ENCODE results near the gene SORCS1. TPM values are rescaled to one million over a fixed set of nuclear protein-coding genes. Genes with fewer than 3 reads are reported as not detected.

Gene SORCS1
- total RNA-seq, 1 experiment from 2014 or later = 0.11 TPM

DNA sequence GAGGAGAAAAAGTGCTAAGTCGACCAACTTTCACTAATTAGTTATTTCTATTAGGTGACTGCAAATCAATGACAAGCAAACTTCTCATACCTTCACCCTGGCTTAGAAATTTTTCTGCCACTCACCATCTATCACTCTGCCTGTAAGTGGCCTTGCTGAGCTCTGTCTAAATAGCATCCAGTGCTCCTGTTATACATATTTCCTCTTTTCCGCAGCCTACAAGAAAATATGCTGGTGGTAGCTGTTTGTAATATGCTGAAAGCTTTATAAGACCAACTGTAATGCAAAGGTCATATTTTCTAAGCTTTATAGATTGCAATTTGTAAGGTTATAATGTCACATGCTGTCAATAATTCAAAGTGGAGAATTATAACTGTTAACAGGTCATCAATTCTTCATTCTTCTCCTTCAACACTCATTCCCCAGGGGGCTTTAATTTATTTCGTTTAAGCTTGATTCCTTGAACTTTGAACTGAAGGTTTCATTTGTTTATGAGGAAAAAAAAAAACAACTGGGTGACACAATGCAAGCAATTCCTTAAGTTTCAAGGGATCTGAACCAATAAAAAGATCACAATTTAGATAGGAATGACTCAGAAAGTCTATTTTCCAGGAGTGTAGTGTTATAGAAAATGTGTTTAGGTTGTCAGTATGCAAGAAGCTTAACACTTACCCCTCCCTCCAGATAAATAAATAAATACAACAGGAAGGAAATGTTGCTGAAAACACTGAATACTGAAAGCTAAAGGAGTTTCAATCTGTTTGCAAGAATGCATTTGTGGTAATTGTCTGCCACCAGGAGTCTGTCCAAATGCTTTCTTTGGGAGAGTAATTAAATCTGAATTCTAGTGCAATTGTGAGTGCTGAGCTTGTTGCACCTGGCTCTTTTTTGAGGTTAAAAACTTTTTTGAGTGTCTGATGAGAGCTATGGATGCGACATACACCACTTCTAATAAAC, 183.7 kb downstream of the SORCS1 start:
- CTCF ChIA-PET = no interaction called here

DNA sequence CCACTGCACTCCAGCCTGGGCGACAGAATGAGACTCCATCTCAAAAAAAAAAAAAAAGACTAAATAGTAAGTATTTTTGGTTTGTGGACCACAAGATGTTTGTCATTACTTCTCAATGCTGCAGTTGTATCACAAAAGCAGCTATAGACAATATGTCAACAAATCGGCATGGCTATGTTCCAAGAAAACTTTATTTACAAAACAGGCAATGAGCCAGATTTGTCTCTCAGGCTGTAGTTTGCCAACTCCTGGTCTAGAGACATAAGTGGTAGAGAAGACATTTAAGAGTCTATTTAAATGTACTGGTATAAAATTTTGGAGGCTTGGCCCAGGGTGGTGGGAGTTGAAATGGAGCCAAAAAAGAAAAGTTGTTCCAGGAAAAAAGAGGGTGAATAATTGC, 185.8 kb downstream of the SORCS1 start:
- Histone ChIP-seq H3K27ac (ENCODE audit: low read length) (no peak overlapping the region), H3K36me3 (ENCODE audit: low read depth, low read length) (no peaks in the 10 kb centered on the region), H3K9me2 (replicated peaks; ENCODE audit: low read length) (no peaks in the 10 kb centered on the region), H3K9ac (ENCODE audit: low read length) (no peak overlapping the region), H3F3A (ENCODE audit: low read length, unreplicated experiment) (no peaks in the 10 kb centered on the region), H3K4me3 (ENCODE audit: low read length) (no peak overlapping the region), H3K27me3 (ENCODE audit: low read length) (peaks cover 27% of the 10 kb centered on the region), H3K79me2 (ENCODE audit: low read length) (no peaks in the 10 kb centered on the region), H2AFZ (ENCODE audit: low read length) (no peak overlapping the region), H4K20me1 (ENCODE audit: low read length) (no peaks in the 10 kb centered on the region), H3K4me2 (ENCODE audit: low read length) (no peak overlapping the region), H3K4me1 (ENCODE audit: insufficient read depth, low read length) (no peaks in the 10 kb centered on the region), H3K9me3 (ENCODE audit: low read length) (no peaks in the 10 kb centered on the region)
- peak; percentile 4 for DNase-seq
- no peak for TF ChIP-seq EZH2phosphoT487 (IDR thresholded peaks at IDR 0.05; ENCODE audit: borderline replicate concordance, low read length)
- no peak for TF ChIP-seq EZH2 (IDR thresholded peaks at IDR 0.05; ENCODE audit: low read length, unreplicated experiment)
- TF ChIP-seq, protein P1, sequence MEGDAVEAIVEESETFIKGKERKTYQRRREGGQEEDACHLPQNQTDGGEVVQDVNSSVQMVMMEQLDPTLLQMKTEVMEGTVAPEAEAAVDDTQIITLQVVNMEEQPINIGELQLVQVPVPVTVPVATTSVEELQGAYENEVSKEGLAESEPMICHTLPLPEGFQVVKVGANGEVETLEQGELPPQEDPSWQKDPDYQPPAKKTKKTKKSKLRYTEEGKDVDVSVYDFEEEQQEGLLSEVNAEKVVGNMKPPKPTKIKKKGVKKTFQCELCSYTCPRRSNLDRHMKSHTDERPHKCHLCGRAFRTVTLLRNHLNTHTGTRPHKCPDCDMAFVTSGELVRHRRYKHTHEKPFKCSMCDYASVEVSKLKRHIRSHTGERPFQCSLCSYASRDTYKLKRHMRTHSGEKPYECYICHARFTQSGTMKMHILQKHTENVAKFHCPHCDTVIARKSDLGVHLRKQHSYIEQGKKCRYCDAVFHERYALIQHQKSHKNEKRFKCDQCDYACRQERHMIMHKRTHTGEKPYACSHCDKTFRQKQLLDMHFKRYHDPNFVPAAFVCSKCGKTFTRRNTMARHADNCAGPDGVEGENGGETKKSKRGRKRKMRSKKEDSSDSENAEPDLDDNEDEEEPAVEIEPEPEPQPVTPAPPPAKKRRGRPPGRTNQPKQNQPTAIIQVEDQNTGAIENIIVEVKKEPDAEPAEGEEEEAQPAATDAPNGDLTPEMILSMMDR (conservative IDR thresholded peaks at IDR 0.05; ENCODE audit: low read depth, low read length) = no peak
- ATAC-seq = no peak
- ChIA-PET POLR2A (ENCODE audit: unreplicated experiment) (no interaction called here), CTCF (no interaction called here)
- no TSS peak for BruUV-seq (replicated peaks)
- intact Hi-C loops (cut with micrococcal nuclease) = no loop called here

More for the DNA sequence above, 183.7 kb downstream of the SORCS1 start:
- Histone ChIP-seq H3K9ac (ENCODE audit: low read length) (no peak overlapping the region), H3K4me2 (ENCODE audit: low read length) (no peak overlapping the region), H3K79me2 (ENCODE audit: low read length) (no peaks in the 10 kb centered on the region), H3K9me3 (ENCODE audit: low read length) (no peaks in the 10 kb centered on the region), H3K4me1 (ENCODE audit: insufficient read depth, low read length) (no peaks in the 10 kb centered on the region), H3K36me3 (ENCODE audit: low read depth, low read length) (no peaks in the 10 kb centered on the region), H3K27me3 (ENCODE audit: low read length) (peaks cover 31% of the 10 kb centered on the region), H4K20me1 (ENCODE audit: low read length) (no peaks in the 10 kb centered on the region), H3K4me3 (ENCODE audit: low read length) (no peak overlapping the region), H3K9me2 (replicated peaks; ENCODE audit: low read length) (no peaks in the 10 kb centered on the region), H3K27ac (ENCODE audit: low read length) (no peak overlapping the region), H3F3A (ENCODE audit: low read length, unreplicated experiment) (no peaks in the 10 kb centered on the region), H2AFZ (ENCODE audit: low read length) (no peak overlapping the region)
- DNase-seq (no peak), ATAC-seq (no peak)
- intact Hi-C loops (cut with micrococcal nuclease) = no loop called here
- POLR2A ChIA-PET (ENCODE audit: unreplicated experiment) = no interaction called here
- TF ChIP-seq EZH2 (IDR thresholded peaks at IDR 0.05; ENCODE audit: low read length, unreplicated experiment) (no peak), EZH2phosphoT487 (IDR thresholded peaks at IDR 0.05; ENCODE audit: borderline replicate concordance, low read length) (no peak)
- TF ChIP-seq, protein P1 (conservative IDR thresholded peaks at IDR 0.05; ENCODE audit: low read depth, low read length) = no peak
- no TSS peak for BruUV-seq (replicated peaks)

DNA sequence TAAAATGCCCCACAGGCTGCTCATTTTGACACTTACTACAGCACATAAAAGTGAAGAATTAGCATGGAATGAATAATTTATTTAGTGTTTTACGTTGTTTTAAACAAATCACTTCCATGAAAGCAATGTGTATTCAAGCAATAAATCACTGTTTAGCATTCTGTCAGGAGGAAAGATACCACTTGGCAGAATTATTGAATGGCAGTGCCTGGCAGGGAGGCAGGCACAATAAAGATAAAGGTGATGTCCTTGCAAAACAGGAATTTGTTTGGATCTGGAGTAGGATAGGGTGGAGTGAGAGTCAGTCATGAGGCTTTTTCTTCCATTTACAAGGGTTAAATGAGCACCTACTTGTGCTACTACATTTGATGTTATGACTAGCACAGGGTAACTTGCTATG, 190.8 kb downstream of the SORCS1 start:
- Histone ChIP-seq H3K4me3 (ENCODE audit: low read length) (no peak overlapping the region), H3K79me2 (ENCODE audit: low read length) (no peaks in the 10 kb centered on the region), H3K27me3 (ENCODE audit: low read length) (peaks cover 18% of the 10 kb centered on the region), H3F3A (ENCODE audit: low read length, unreplicated experiment) (no peaks in the 10 kb centered on the region), H3K36me3 (ENCODE audit: low read depth, low read length) (no peaks in the 10 kb centered on the region), H3K4me1 (ENCODE audit: insufficient read depth, low read length) (no peaks in the 10 kb centered on the region), H3K9me3 (ENCODE audit: low read length) (no peaks in the 10 kb centered on the region), H4K20me1 (ENCODE audit: low read length) (no peaks in the 10 kb centered on the region), H3K4me2 (ENCODE audit: low read length) (no peak overlapping the region), H3K27ac (ENCODE audit: low read length) (no peak overlapping the region), H3K9me2 (replicated peaks; ENCODE audit: low read length) (no peaks in the 10 kb centered on the region), H2AFZ (ENCODE audit: low read length) (no peak overlapping the region), H3K9ac (ENCODE audit: low read length) (no peak overlapping the region)
- ATAC-seq = no peak
- TF ChIP-seq, protein P1 (conservative IDR thresholded peaks at IDR 0.05; ENCODE audit: low read depth, low read length) = no peak
- TF ChIP-seq EZH2 (IDR thresholded peaks at IDR 0.05; ENCODE audit: low read length, unreplicated experiment) (no peak), EZH2phosphoT487 (IDR thresholded peaks at IDR 0.05; ENCODE audit: borderline replicate concordance, low read length) (no peak)
- no TSS peak for BruUV-seq (replicated peaks)
- CTCF ChIA-PET = no interaction called here
- intact Hi-C loops (cut with micrococcal nuclease) = no loop called here
- DNase-seq = no peak
- POLR2A ChIA-PET (ENCODE audit: unreplicated experiment) = no interaction called here
